GM19455 (cell line): ENCODE results near the gene MKNK1.

Source experiments
- ATAC-seq: cut with Tn5 transposase; IDR thresholded peaks from one replicate; pipeline ENCODE4 v1.9.1; 2021; ENCODE audit not compliant: unreplicated experiment

Gene MKNK1

DNA sequence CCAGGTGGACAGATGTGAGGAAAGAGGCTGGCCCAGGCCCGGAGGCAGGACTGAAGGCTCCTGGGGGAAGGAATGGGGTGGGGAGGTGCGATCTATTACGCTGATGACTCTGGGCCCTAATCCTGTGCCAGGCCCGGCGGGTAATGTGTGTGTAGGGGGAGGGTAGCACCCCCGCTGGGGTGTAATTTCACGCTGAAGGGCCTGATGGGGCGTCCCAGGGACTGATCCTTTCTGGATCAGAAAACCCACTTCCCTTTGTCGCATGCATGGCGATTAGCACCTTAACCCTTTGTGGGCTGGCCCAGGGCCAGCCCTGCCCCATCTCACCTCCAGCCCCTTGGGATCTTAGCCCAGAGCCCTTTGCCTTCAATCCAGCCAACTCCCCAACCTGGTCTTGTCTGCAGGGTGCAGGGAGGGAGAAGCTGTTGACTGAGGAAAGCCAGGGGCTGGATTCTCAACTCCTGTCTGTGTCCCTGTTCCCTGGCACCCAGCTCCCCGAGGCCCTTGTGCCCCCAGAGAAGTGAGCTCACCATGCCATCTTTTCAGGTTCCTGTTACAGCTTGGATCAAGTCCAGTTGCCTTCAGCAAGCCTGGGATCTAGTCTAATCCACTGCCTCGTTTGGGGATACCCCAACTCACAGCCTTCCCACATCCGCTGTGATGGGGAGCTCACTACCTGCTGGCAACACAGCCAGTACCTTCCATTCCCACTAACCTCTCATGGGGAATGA lies 78.7 kb downstream of the MKNK1 start:
- ATAC-seq = no peak

DNA sequence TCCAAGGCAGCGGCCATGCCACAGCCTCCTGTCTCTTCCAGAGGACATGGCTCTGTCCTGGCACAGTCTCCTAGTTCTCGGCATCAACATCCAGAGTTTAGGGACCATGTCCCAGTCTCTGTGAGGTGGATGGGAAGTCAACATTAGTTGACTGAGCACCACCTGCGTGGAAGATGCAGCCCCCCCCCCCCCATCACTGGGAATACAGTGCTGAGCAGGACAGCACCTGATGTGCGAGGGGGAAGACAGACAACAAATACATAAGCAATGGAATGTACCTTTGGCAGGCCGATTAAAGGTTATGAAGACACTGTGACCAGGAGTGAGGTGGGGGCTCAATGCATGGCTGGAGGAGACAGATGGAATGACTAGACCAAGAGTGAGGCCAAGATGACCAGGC lies 79.2 kb downstream of the MKNK1 start:
- no peak for ATAC-seq

DNA sequence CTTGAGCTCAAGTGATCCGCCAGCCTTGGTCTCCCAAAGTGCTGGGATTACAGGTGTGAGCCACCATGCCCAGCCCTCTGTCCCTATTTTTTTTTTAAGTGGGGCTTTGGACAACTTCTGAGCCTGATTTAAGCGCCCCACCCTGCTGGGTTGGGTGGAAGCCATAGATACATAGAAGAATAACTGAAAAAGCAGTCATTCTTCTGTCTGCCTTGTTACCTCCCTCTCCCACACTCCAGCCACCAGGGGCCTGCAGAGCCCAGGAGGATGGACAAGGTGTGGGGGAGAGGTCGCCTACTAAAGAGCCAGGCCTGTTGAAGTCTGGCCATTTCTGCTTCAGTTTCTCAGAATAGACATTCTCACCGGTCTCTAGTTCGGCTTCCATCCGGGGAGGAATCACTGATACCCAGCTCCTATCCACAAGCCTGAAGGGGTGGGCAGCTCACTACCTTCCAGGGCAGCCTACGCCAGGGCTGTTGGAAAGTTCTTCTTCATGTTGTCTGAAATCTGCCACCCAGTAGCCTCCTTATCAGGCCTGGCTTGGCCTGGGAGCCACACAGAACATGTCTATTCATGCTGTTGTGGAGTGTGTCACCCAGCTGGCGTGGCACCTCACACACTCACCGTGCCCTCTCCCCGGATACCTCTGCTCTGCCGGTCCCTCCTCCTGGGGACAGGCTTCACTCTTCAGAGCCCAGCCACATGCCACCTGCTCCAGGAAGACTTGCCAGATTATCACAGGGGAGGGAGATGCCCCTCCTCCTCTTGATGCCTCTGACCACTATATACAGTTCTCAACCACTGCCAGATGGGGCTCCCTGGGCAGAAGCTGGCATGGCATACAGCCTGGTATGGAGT lies 80.3 kb downstream of the MKNK1 start:
- no peak for ATAC-seq

DNA sequence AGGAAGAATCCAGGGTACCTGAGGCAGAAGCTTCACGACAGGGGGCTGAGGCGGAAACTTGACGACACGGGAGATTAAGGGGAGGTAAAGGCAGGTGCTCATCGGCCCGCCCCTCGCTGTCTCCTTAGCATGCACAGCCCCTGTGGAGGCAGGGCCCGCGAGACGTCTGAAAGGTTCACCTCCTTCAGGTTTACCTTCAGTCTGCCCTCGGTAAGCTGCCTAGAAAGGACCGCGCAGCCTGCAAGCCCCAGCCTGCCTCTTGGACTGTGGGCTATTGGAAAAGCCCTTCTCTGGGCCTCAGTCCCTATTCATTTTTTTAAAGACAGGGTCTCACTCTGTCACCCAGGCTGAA lies 81.1 kb downstream of the MKNK1 start:
- ATAC-seq = no peak

DNA sequence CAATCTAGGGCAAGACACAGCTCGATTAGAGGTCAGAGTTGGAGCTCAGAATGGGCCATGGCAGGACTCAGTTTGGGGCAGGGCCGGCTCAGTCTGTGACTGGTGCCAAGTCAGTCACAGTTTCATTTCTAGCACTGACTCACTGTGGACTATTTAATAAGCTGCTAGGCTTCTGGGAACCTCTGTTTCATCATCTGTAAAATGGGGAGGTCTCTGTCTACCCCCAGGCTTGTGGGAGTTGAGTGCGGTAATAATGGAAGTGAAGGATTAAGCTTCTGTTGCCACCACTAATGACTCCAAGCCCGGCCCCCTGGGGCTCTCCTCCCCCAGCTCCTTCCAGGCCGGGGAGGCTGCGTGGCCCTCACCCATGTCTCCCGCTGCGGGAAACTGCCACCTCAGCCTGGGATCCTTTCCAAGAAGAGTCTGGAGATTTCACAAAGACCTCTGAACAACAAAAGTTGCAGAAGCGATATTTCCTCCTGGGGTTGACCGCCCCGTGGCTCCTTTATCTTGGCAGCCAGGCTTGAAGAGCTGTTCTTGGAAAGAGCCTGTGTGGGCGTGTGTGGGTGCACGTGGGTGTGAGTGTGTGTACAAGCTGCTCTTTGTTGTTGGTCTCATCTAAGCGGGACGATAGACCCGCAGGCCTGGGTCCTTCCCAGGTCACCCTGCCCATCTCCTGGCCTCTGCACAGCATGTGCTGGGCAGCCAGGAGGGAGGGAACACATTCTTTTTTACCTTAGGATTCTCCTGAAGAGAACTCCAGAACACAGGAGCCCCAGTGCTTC lies 81.7 kb downstream of the MKNK1 start:
- peak; percentile 63 for ATAC-seq

DNA sequence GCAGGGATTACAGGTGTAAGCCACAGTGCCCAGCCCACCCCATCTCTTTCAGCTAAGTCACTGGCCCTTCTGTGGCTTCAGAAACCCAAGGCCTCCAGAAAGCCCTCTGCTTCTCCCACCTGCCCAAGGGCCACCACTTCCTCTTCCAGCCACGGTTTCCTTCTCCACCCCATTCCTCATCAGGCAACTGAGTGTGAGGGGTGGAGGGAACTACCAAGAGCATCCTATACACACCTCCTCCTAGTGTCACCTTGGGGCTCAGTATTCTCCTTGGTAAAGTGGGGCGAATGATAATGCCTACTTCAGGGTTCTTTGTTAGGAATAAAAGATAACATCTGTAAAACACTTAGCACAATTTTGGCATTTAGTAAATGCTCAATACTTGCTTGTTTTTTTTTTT lies 82.7 kb downstream of the MKNK1 start:
- no peak for ATAC-seq

DNA sequence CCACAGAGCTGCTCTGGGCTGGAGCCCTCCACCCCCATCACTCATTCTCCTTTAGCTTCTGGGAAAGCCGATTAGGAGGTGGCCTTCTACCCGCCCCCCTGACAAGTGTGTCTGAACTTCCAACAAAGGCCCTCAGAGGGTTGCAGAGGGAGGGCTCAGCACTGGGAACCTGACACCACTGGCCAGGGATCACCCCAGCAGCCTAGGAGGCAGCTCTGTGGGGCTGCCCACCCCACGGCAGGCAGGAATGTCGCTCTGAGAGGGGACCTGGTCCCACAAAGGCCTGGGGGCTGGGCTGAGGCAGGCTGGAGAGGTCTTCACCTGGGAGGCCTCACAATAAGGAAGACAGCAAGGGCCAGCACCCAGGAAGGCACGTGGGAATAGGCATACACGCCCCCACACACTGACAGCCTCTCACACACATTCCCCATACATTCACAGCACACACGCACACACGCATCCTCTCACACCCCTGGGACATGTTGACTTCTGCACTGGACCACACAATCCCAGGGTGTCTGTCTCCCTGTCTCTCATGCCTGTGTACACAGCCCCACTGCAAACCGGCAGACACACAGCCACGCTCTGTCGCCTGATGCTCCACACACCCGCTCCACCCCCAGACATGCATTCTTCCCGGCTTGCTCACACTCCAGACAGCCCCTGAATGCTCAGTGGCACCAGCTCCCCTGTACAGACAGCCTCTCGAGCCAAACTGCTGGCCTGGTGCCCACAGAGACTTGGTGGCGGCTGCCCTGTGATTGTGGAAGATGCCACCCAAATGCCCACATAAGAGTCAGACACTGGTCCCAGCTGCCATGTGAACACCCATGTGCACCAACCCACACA lies 83.8 kb downstream of the MKNK1 start:
- ATAC-seq = no peak

DNA sequence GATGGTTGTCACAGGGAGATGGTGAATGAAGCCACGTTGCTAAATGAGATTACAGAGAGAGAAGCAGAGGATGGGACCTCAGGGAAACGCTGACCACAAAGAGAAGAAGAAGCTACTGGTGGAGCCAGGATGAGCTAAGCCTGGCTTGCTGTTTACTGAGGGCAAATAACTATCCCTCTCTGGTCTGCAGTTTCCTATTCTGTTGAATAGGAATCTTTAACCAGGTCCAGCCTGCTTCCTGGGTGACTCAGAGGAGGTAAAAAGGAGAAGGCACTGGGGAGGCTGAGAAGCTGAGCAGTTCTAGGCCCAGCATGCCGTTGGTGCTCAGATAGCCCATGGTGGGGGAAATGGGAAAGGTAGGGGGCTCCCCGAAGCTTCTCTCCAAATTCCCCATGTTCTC lies 84.9 kb downstream of the MKNK1 start:
- no peak for ATAC-seq

DNA sequence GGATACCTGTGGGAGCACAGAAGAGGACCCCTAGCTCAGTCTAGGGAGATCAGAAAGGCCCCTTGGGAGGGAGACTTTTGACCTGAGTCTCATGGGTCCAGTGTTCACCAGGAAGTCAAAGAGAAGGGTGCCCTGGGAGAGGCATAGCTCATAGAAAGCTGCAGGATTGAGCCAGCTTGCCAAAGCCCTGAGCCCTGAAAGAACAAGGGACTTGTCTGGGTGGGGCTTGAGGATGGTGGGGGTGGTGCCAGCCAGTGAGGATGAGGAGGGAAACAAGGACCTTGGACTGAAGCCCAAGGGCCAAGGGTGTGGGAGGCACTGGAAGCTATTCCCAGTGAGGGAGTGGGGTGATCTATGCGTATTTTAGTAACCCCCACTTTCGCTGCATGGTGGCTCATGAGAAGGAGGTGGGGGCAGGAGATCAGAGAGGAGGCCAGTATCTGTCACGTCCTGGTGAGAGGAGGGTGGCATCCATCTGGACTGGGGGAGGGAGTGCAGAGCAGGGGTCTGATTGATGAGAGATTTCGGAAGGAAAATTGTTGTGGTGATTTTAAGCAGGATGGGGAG lies 86.1 kb downstream of the MKNK1 start:
- no peak for ATAC-seq

DNA sequence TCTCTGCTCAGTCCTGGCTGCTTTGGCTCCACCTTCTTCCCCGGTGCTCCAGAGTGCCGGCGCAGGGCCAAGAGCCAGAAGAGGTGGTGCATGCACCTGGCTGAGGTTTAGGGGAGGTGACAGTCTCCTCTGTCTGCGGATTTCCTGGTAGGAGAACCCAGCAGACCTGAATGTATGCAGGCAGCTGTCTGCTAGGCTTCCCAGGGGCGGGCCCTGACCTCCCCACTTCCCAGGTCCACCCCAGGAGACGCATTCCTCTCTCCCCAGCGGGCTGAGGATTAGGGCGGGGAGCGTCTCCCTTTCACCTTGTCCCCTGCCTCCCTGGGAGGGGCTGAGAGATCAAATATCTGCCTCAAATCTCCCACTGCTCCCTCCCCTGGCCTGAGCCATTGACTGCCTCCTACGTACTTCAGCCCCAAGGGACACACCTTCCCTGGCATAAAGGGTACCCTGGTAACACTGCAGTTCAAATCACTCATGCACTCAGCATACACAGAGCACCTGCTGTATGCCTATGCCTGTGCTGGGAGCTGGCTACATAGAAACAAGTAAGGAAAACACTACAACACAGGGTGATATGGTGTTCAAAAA lies 87.0 kb downstream of the MKNK1 start:
- ATAC-seq = no peak

DNA sequence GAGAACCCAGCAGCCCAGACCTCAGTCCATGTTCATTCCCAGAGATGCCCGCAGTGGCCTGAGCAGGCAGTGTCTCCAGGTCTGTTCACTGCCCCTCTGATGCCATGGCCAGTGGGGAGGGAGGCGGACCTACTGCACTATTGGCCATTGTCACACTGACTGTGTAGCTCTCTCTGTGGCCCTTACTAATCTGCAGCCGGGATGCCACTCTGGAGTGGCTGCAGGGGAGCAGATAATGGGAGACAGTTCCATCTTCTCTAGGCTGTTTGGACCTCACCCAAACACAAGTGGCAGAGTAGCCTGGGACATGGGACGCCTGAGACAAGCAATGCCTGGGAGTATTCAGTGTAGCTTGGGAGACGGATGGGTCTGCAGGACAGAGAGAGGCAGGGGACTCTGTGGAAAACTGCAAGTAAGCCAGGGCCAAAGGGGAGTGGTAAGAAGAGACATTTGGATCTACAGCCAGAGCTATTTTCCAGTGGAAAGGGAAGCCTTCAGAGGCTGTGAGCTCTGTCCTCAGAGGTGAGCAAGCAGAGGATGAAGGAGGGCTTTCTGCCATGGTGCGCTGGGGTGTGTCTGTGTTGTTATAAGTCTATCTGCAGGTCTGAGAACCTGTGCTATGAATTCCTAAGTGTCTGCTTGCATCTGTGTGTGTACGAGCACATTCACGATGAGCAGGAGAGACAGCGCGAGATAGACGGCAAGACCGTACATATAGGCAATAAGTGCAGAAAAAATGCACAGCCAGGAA lies 87.7 kb downstream of the MKNK1 start:
- no peak for ATAC-seq

DNA sequence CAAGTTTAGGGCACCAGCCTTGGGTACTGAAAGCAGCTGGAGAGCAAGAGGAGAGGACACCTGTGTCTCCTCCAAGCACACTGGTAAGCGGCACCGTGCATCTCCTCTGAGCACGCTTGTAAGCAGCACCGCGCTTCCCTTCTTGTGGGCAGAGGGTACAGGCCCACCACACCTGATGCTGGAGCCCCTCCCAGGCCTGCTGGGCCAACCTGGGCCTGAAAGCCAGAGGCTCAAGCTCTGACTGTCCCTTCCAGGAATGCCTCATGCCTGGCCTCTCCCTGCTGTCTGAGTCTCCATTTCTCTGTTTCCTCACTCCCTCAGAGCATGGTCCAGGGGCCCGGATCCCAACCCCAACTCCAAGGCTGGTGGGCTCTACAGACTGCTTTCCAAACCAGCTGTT lies 88.5 kb downstream of the MKNK1 start:
- ATAC-seq = no peak

DNA sequence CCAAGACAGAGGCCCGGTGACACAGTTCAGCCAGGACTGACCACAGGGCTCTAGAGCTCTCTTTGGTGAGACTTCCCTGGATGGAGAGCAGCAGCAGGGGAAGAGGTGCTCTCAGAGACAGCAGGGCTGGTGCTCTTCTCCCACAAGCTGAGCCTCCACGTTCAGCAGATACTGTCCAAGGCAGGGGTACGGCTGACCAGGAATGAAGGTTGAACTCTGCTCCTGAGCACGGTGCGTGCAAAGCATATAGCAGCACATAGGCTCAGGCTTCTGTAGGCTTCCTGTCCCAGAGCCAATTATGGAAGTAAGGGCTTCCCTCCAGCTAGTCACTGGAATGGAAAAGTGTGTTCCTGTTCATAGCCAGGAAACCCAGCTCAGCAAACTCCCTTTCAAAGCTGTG lies 90.5 kb downstream of the MKNK1 start:
- no peak for ATAC-seq

DNA sequence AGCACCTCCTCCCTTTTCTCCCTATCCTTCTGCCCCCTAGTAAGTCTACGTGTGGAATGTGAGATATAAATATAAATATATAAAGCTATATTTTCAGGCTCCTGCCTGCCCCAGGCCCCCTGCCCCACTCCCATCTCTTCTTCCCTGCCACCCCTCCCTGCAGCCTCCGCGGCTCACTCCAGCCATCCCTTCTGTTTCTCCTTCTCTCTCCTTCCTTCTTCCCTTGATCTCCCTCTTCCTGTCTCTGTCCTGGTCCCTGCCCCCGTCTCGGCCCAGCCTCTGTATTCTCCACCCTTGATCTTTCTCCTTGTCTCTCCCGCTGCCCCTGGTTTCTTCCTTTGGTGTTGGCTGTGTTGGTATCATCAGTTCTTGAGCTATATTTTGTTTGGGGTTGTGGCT lies 91.3 kb downstream of the MKNK1 start:
- no peak for ATAC-seq

DNA sequence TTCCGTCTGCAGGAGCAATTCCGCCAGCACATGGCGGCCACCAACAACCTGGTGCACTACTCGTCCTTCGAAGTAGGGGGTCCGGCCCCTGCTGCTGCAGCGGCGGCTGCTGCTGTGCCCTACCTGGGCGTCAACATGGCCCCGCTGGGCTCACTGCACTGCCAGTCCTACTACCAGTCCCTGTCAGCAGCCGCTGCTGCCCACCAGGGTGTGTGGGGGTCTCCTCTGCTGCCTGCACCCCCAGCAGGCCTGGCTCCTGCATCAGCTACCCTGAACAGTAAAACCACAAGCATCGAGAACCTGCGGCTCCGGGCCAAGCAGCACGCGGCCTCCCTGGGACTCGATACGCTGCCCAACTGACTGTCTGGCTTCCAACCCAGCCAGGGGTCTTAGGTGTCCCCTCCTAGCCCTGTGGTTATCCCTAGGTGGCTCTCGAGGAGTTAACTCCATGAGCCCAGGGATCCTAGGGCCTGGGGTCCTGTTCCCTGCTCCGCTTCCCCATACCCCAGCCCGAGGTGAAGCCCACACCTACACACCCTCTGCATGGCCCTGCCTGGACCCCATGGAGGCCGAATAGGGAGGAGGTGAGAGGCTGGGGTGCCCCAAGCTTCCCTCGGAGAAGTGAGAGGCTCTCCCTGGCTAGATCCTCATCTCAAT lies 91.8 kb downstream of the MKNK1 start:
- ATAC-seq = no peak

DNA sequence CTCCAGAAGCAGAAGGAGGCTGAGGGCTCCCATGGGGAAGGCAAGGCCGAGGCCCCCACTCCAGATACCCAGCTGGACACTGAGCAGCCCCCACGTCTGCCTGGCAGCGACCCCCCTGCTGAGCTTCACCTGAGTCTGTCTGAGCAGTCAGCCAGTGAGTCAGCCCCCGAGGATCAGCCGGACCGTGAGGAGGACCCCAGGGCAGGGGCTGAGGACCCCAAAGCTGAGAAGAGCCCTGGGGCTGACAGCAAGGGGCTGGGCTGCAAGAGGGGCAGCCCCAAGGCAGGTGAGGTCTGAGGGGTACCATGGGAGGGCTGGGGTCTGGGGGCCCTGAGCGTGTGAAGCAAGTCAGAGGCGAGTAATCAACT lies 93.1 kb downstream of the MKNK1 start:
- ATAC-seq = no peak

DNA sequence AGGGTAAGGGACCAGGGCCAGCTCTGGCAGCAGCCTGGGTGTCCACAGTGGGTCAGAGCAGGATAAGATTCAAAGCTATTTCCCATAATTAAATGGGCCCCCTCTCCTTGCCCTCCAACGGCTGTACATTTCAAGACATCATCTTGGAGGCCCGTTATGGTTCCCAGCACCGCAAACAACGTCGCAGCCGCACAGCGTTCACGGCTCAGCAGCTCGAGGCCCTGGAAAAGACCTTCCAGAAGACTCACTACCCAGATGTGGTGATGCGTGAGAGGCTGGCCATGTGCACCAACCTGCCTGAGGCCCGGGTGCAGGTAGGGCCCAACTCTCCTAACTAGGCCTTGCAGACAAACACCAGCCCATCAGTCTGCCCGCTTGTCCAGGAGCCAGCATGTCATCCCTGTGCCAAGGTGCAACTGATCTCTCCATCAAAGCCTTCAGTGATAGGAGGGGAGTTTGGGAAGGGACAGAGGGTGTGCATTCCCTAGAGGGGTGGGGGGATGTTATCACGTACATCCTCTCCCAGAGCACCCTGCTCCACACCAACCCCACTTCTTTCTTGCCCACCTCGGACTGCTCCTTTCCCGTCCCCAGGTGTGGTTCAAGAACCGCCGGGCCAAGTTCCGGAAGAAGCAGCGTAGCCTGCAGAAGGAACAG lies 93.6 kb downstream of the MKNK1 start:
- no peak for ATAC-seq

DNA sequence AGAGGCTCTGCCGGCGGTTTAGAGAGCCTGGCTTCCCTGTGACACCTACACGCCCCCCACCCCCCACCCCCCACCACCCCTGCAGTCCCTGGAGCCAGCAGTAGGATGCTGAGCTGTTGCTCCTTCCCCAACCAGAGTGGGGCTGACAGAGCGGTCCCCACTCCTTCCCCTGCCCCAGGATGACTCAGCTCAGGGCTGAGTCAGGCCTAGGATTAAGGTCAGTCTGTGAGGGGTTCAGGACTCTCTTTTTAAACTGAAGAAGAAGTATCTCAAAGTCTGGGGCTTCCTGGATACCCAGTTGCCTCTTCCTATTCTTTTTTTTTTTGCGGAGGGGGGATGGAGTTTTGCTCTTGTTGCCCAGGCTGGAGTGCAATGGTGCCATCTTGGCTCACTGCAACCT lies 95.3 kb downstream of the MKNK1 start:
- ATAC-seq = no peak
